ENCODE measurements around the gene KCNH4. TPM values are rescaled to one million over a fixed set of nuclear protein-coding genes. Genes with fewer than 3 reads are reported as not detected.
A peak's percentile ranks its signal among the peaks of the same experiment; 100 is the strongest.

The KCNH4 gene
- total and polyA plus RNA-seq, 7 donors: 0.01 to 0.17 (median 0.08) TPM; not detected in 2

GRCh38 chr17:42112552-42113176, 68.3 kb downstream of the KCNH4 start, which contains the start of gene DHX58:
Gene DHX58 (minus strand): TSS chr17:42112714. CDS start chr17:42111892, 822 bp downstream.
- H3K9me3 ChIP-seq: no peaks in the 10 kb centered on the region
- peak within 1 kb of the TSS; percentile 73 for H3K4me3 ChIP-seq
- H3K36me3 ChIP-seq (ENCODE audit: insufficient read depth in 1 of 2, low read depth in 1 of 2): peaks cover 0 to 46% of the 10 kb centered on the region in 2 donors
- intact Hi-C loops (cut with DNase I): loop anchor here in 1 of 2 donors (10.0 kb wide), 1 partner anchor 292 kb away; no protein-coding TSS in a partner anchor
- TF ChIP-seq CTCF (IDR thresholded peaks at IDR 0.05): no peak
- H3K27me3 ChIP-seq (ENCODE audit: insufficient read depth in 3 of 3, low read length in 2 of 3): no peaks in the 10 kb centered on the region
- WGBS, 3 donors: 0 to 7% (median 0%) methylated on average over 10 of the region's 10 CpGs
- DNase-seq: peak; percentile 63 to 81
- peak; percentile 53 to 85 (median 73) for ATAC-seq
- peak within 1 kb of the TSS; percentile 85 for H3K27ac ChIP-seq
- H3K4me1 ChIP-seq: peaks cover 21% of the 10 kb centered on the region

- intact Hi-C loops (cut with DNase I): loop anchor here in 1 of 2 donors (10.0 kb wide), 1 partner anchor 293 kb away; no protein-coding TSS in a partner anchor
- WGBS, 3 donors: 7 to 11% (median 10%) methylated on average over 12 of the region's 12 CpGs
These were observed 68.9 kb downstream of the KCNH4 start for GRCh38 chr17:42111871-42112551.

GRCh38 chr17:42111265-42111636, 69.7 kb downstream of the KCNH4 start:
- TF ChIP-seq CTCF (IDR thresholded peaks at IDR 0.05): no peak
- DNase-seq (no peak), ATAC-seq (no peak)
- Histone ChIP-seq H3K27me3 (ENCODE audit: insufficient read depth in 3 of 3, low read length in 2 of 3) (no peaks in the 10 kb centered on the region), H3K36me3 (ENCODE audit: insufficient read depth in 1 of 2, low read depth in 1 of 2) (peaks cover 0 to 35% of the 10 kb centered on the region in 2 donors), H3K9me3 (no peaks in the 10 kb centered on the region), H3K27ac (peak overlapping the region; percentile 85), H3K4me1 (peaks cover 21% of the 10 kb centered on the region), H3K4me3 (peak overlapping the region; percentile 73)
- intact Hi-C loops (cut with DNase I): loop anchor here in 1 of 2 donors (10.0 kb wide), 1 partner anchor 294 kb away; no protein-coding TSS in a partner anchor
- 64 to 81% (median 68%) methylated on average over 11 of the region's 11 CpGs for WGBS, 3 donors

More at GRCh38 chr17:42111871-42112551, 68.9 kb downstream of the KCNH4 start:
- DNase-seq (peak in 1 of 2 donors; percentile 76), ATAC-seq (peak; percentile 33 to 68 (median 36))
- H3K27me3 ChIP-seq (ENCODE audit: insufficient read depth in 3 of 3, low read length in 2 of 3): no peaks in the 10 kb centered on the region
- H3K36me3 ChIP-seq (ENCODE audit: insufficient read depth in 1 of 2, low read depth in 1 of 2): peaks cover 0 to 40% of the 10 kb centered on the region in 2 donors
- H3K4me3 ChIP-seq: peak overlapping the region; percentile 73
- H3K27ac ChIP-seq: peak overlapping the region; percentile 85
- H3K9me3 ChIP-seq: no peaks in the 10 kb centered on the region
- TF ChIP-seq CTCF (IDR thresholded peaks at IDR 0.05): no peak
- H3K4me1 ChIP-seq: peaks cover 21% of the 10 kb centered on the region

- DNase-seq (no peak), ATAC-seq (no peak)
- Histone ChIP-seq H3K9me3 (no peaks in the 10 kb centered on the region), H3K36me3 (ENCODE audit: insufficient read depth in 1 of 2, low read depth in 1 of 2) (peaks cover 0 to 29% of the 10 kb centered on the region in 2 donors), H3K27ac (peak overlapping the region; percentile 85), H3K4me3 (no peak overlapping the region), H3K4me1 (peaks cover 21% of the 10 kb centered on the region), H3K27me3 (ENCODE audit: insufficient read depth in 3 of 3, low read length in 2 of 3) (no peaks in the 10 kb centered on the region)
- intact Hi-C loops (cut with DNase I): loop anchor here in 1 of 2 donors (10.0 kb wide), 1 partner anchor 294 kb away; no protein-coding TSS in a partner anchor
- TF ChIP-seq CTCF (IDR thresholded peaks at IDR 0.05): no peak
- WGBS, 3 donors: 91 to 92% (median 91%) methylated on average over 16 to 18 of the region's 18 CpGs
These were observed 70.4 kb downstream of the KCNH4 start for GRCh38 chr17:42110301-42111264.
